ENCODE measurements around the gene MED13L.

Gene MED13L

DNA sequence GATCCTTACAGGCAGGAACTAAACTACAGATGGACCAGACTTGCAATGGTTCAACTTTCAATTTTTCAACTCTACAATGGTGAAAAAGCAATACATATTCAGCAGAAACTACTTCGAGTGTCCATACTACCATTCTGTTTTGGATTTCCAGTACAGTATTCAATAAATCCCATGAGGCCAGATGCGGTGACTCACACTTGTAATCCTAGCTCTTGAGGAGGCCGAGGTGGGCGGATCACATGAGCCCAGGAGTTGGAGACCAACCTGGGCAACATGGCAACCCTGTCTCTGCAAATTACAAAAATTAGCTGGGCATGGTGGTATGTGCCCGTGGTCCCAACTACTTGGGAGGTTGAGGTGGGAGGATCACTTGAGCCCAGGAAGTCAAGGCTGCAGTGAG, 336.1 kb downstream of the MED13L start:
- Histone ChIP-seq H3K79me2 (ENCODE audit: control insufficient read depth, insufficient read depth, low read length) (no peaks in the 10 kb centered on the region), H3K36me3 (ENCODE audit: control insufficient read depth, insufficient read depth, low read length) (no peaks in the 10 kb centered on the region), H3K4me3 (ENCODE audit: low read length) (no peak overlapping the region), H3K4me2 (ENCODE audit: low read length) (no peak overlapping the region), H3K23ac (ENCODE audit: low read length) (no peak overlapping the region), H2BK120ac (ENCODE audit: low read depth, low read length) (no peak overlapping the region), H3K4me1 (ENCODE audit: control insufficient read depth, low read depth, low read length) (no peaks in the 10 kb centered on the region), H3K79me1 (ENCODE audit: low read length) (no peaks in the 10 kb centered on the region), H3K18ac (ENCODE audit: low read length) (no peak overlapping the region), H3K4ac (ENCODE audit: low read depth, low read length) (no peak overlapping the region), H3K27ac (ENCODE audit: low read depth, low read length) (no peak overlapping the region), H4K8ac (ENCODE audit: low read depth, low read length) (no peak overlapping the region), H3K56ac (ENCODE audit: low read length) (no peak overlapping the region), H3K9ac (ENCODE audit: low read length) (no peak overlapping the region), H2BK5ac (ENCODE audit: low read length) (no peak overlapping the region), H2AK5ac (ENCODE audit: low read length) (no peak overlapping the region), H3K27me3 (ENCODE audit: insufficient read depth, low read length, poor library complexity) (no peaks in the 10 kb centered on the region), H2BK15ac (replicated peaks; ENCODE audit: low read depth) (no peak overlapping the region), H4K5ac (ENCODE audit: low read length) (no peak overlapping the region)
- no peak for DNase-seq
- no CpG with 5 or more reads among the region's 5 CpGs for WGBS (ENCODE audit: extremely low coverage, insufficient coverage, low lambda C conversion rate)

DNA sequence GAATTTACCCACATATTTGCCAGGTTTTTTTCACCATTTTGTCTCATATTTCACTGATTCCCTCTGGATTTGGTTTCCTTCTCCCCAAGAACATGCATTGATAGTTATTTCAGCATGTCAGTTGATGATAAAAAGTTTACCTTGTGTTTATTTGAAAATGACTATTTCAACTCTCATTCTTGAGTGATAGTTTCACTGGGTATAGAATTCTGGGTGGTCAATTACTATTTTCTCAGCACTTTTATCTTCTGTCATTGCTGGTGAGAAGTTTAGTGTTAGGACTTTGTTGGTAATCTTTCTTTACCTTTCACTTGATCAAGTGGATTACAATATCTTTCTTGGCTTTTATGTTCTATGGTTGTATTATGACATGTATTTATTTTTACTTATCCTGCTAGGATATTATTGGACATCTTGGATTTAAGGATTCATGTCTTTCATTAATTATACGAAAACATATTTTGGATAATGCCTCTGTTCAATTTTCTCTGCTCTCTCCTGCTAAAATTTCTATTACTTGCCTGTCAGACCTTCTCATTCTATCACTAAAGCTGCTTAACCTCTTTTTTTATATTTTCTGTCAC, 338.6 kb downstream of the MED13L start:
- no CpG with 5 or more reads among the region's 1 CpG for WGBS (ENCODE audit: extremely low coverage, insufficient coverage, low lambda C conversion rate)
- Histone ChIP-seq H3K4me1 (ENCODE audit: control insufficient read depth, low read depth, low read length) (no peaks in the 10 kb centered on the region), H3K36me3 (ENCODE audit: control insufficient read depth, insufficient read depth, low read length) (no peaks in the 10 kb centered on the region), H3K18ac (ENCODE audit: low read length) (no peak overlapping the region), H3K9ac (ENCODE audit: low read length) (no peak overlapping the region), H3K79me1 (ENCODE audit: low read length) (no peaks in the 10 kb centered on the region), H4K5ac (ENCODE audit: low read length) (no peak overlapping the region), H2AK5ac (ENCODE audit: low read length) (no peak overlapping the region), H3K27ac (ENCODE audit: low read depth, low read length) (no peak overlapping the region), H2BK15ac (replicated peaks; ENCODE audit: low read depth) (no peak overlapping the region), H3K4ac (ENCODE audit: low read depth, low read length) (no peak overlapping the region), H4K8ac (ENCODE audit: low read depth, low read length) (no peak overlapping the region), H3K4me3 (ENCODE audit: low read length) (no peak overlapping the region), H2BK5ac (ENCODE audit: low read length) (no peak overlapping the region), H2BK120ac (ENCODE audit: low read depth, low read length) (no peak overlapping the region), H3K23ac (ENCODE audit: low read length) (no peak overlapping the region), H3K27me3 (ENCODE audit: insufficient read depth, low read length, poor library complexity) (no peaks in the 10 kb centered on the region), H3K79me2 (ENCODE audit: control insufficient read depth, insufficient read depth, low read length) (no peaks in the 10 kb centered on the region), H3K4me2 (ENCODE audit: low read length) (no peak overlapping the region), H3K56ac (ENCODE audit: low read length) (no peak overlapping the region)
- DNase-seq: no peak

DNA sequence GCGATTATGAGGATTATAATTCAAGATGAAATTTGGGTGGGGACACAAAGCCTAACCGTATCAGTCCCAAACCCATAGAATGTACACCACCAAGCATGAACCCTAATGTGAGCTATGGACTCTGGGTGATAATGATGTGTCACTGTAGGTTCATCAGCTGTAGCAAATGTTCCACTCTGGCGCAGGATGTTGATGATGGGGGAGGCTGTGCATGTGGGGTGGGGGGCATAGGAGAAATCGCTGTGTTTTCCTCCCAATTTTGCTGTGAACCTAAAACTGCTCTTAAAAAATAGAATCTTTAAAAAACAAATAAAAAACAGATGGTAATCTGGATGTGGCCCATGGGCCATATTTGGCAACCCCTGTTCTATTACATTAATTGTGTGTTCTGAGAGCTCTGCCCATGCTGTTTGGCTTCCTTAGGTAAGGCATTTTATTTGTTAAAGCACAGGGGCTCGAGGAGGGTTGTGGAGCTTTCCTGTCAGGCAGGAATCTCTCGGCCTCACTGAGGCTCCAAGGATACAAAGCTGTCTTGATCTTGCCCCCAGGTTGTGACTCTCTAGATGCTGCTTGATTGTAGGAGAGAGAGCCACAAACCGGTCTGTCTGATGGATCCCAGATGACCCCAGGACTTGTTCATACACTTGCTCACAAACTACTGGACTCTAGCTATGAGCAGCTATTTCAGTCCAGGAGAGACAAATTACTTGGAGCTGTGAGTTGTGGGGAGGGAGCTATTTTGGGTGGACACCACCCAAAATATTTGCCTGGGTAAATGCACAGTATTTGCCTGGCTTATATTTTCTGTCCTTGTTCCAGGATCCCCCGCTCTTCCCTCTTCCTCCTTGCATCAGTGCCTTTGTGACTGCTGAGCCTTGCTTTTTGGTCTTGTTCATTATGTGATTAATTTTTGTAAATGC, 340.2 kb downstream of the MED13L start:
- Histone ChIP-seq H4K8ac (ENCODE audit: low read depth, low read length) (no peak overlapping the region), H3K56ac (ENCODE audit: low read length) (no peak overlapping the region), H3K4ac (ENCODE audit: low read depth, low read length) (no peak overlapping the region), H2AK5ac (ENCODE audit: low read length) (no peak overlapping the region), H3K4me2 (ENCODE audit: low read length) (no peak overlapping the region), H3K36me3 (ENCODE audit: control insufficient read depth, insufficient read depth, low read length) (no peaks in the 10 kb centered on the region), H3K27ac (ENCODE audit: low read depth, low read length) (no peak overlapping the region), H4K5ac (ENCODE audit: low read length) (no peak overlapping the region), H3K23ac (ENCODE audit: low read length) (no peak overlapping the region), H3K79me1 (ENCODE audit: low read length) (no peaks in the 10 kb centered on the region), H2BK5ac (ENCODE audit: low read length) (no peak overlapping the region), H3K4me3 (ENCODE audit: low read length) (no peak overlapping the region), H3K9ac (ENCODE audit: low read length) (no peak overlapping the region), H3K18ac (ENCODE audit: low read length) (no peak overlapping the region), H2BK15ac (replicated peaks; ENCODE audit: low read depth) (no peak overlapping the region), H2BK120ac (ENCODE audit: low read depth, low read length) (no peak overlapping the region), H3K79me2 (ENCODE audit: control insufficient read depth, insufficient read depth, low read length) (no peaks in the 10 kb centered on the region), H3K27me3 (ENCODE audit: insufficient read depth, low read length, poor library complexity) (no peaks in the 10 kb centered on the region), H3K4me1 (ENCODE audit: control insufficient read depth, low read depth, low read length) (no peaks in the 10 kb centered on the region)
- DNase-seq: no peak
- no CpG with 5 or more reads among the region's 8 CpGs for WGBS (ENCODE audit: extremely low coverage, insufficient coverage, low lambda C conversion rate)

DNA sequence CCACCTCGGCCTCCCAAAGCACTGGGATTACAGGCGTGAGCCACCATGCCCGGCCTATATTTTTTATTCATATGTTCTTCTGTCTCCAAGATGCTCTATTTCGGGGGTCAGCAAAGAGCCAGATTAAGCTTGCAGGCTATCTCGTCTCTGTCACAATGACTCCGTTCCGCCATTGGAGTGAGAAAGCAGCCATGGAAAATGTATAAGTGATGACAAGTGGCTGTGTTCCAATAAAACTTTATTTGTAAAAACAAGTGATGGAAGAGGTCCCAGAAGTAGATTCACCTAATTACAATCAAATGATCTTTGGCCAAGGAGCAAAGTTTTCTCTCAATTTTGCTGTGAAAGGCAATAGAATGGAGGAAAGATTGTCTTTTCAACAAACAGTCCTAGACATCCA, 342.6 kb downstream of the MED13L start:
- no CpG with 5 or more reads among the region's 7 CpGs for WGBS (ENCODE audit: extremely low coverage, insufficient coverage, low lambda C conversion rate)
- H3K56ac ChIP-seq (ENCODE audit: low read length): no peak overlapping the region
- H3K18ac ChIP-seq (ENCODE audit: low read length): no peak overlapping the region
- H2BK120ac ChIP-seq (ENCODE audit: low read depth, low read length): no peak overlapping the region
- no peak overlapping the region for H3K4ac ChIP-seq (ENCODE audit: low read depth, low read length)
- H3K9ac ChIP-seq (ENCODE audit: low read length): no peak overlapping the region
- H3K27ac ChIP-seq (ENCODE audit: low read depth, low read length): no peak overlapping the region
- H3K79me1 ChIP-seq (ENCODE audit: low read length): no peaks in the 10 kb centered on the region
- H3K79me2 ChIP-seq (ENCODE audit: control insufficient read depth, insufficient read depth, low read length): no peaks in the 10 kb centered on the region
- no peak overlapping the region for H3K23ac ChIP-seq (ENCODE audit: low read length)
- H3K36me3 ChIP-seq (ENCODE audit: control insufficient read depth, insufficient read depth, low read length): no peaks in the 10 kb centered on the region
- H2AK5ac ChIP-seq (ENCODE audit: low read length): no peak overlapping the region
- H3K4me1 ChIP-seq (ENCODE audit: control insufficient read depth, low read depth, low read length): no peaks in the 10 kb centered on the region
- H2BK15ac ChIP-seq (replicated peaks; ENCODE audit: low read depth): no peak overlapping the region
- H3K4me3 ChIP-seq (ENCODE audit: low read length): no peak overlapping the region
- H4K8ac ChIP-seq (ENCODE audit: low read depth, low read length): no peak overlapping the region
- no peaks in the 10 kb centered on the region for H3K27me3 ChIP-seq (ENCODE audit: insufficient read depth, low read length, poor library complexity)
- H3K4me2 ChIP-seq (ENCODE audit: low read length): no peak overlapping the region
- H4K5ac ChIP-seq (ENCODE audit: low read length): no peak overlapping the region
- no peak overlapping the region for H2BK5ac ChIP-seq (ENCODE audit: low read length)
- no peak for DNase-seq

DNA sequence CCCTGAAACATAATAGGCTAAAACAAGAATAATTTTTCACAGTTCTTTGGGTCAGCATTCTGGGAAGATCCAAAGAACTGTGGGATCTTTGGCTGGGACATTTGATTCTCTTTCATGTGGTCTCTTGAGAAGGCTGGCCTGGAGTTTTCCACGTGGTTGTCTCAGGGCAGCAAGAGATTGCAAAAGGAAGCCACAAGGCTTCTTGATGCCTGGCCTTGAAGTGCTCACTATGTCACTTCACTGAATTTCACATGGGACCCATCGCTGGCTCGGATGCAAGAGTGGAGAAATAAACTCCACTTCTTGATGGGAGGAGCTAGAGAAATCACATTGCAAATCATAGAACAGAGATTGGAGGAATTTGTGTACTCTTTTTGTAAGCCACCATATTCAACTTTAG, 343.4 kb downstream of the MED13L start:
- no peak overlapping the region for H3K23ac ChIP-seq (ENCODE audit: low read length)
- no peaks in the 10 kb centered on the region for H3K36me3 ChIP-seq (ENCODE audit: control insufficient read depth, insufficient read depth, low read length)
- H3K79me2 ChIP-seq (ENCODE audit: control insufficient read depth, insufficient read depth, low read length): no peaks in the 10 kb centered on the region
- no peak overlapping the region for H3K9ac ChIP-seq (ENCODE audit: low read length)
- no peak for DNase-seq
- H3K4me1 ChIP-seq (ENCODE audit: control insufficient read depth, low read depth, low read length): no peaks in the 10 kb centered on the region
- no peak overlapping the region for H3K18ac ChIP-seq (ENCODE audit: low read length)
- no peak overlapping the region for H2BK15ac ChIP-seq (replicated peaks; ENCODE audit: low read depth)
- no peak overlapping the region for H2BK120ac ChIP-seq (ENCODE audit: low read depth, low read length)
- no peak overlapping the region for H2AK5ac ChIP-seq (ENCODE audit: low read length)
- H3K56ac ChIP-seq (ENCODE audit: low read length): no peak overlapping the region
- H4K5ac ChIP-seq (ENCODE audit: low read length): no peak overlapping the region
- H3K4me2 ChIP-seq (ENCODE audit: low read length): no peak overlapping the region
- no peak overlapping the region for H3K27ac ChIP-seq (ENCODE audit: low read depth, low read length)
- no peak overlapping the region for H3K4ac ChIP-seq (ENCODE audit: low read depth, low read length)
- H4K8ac ChIP-seq (ENCODE audit: low read depth, low read length): no peak overlapping the region
- H2BK5ac ChIP-seq (ENCODE audit: low read length): no peak overlapping the region
- no peak overlapping the region for H3K4me3 ChIP-seq (ENCODE audit: low read length)
- no CpG with 5 or more reads among the region's 3 CpGs for WGBS (ENCODE audit: extremely low coverage, insufficient coverage, low lambda C conversion rate)
- H3K79me1 ChIP-seq (ENCODE audit: low read length): no peaks in the 10 kb centered on the region
- H3K27me3 ChIP-seq (ENCODE audit: insufficient read depth, low read length, poor library complexity): no peaks in the 10 kb centered on the region
